Measurements from ENCODE around the gene ACADM. TPM values are rescaled to one million over a fixed set of nuclear protein-coding genes. Genes with fewer than 3 reads are reported as not detected.

ACADM gene
- total and polyA plus RNA-seq, 2 experiments from 2014 or later: 37.7 to 52.8 TPM

- Histone ChIP-seq H3K36me3 (ENCODE audit: insufficient read depth) (peaks cover 54% of the 10 kb centered on the region), H3F3A (replicated peaks; ENCODE audit: low read depth) (peaks cover 40% of the 10 kb centered on the region), H3K4me3 (no peak overlapping the region), H3K4me1 (ENCODE audit: insufficient read depth) (no peaks in the 10 kb centered on the region), H3K79me2 (replicated peaks; ENCODE audit: insufficient read depth) (peaks cover 23% of the 10 kb centered on the region), H3K9me2 (ENCODE audit: insufficient read depth) (no peaks in the 10 kb centered on the region), H3K27ac (ENCODE audit: low read depth) (peak overlapping the region; percentile 85), H2AFZ (no peak overlapping the region), H4K20me1 (replicated peaks; ENCODE audit: insufficient read depth) (peaks cover 39% of the 10 kb centered on the region), H3K27me3 (ENCODE audit: insufficient read depth) (no peaks in the 10 kb centered on the region), H3K4me2 (no peak overlapping the region)
- Mint-ChIP-seq H3K36me3 (ENCODE audit: low read depth) (peaks cover 83% of the 10 kb centered on the region), H3K27ac (no peak overlapping the region), H3K4me3 (no peak overlapping the region), H3K27me3 (ENCODE audit: insufficient read depth, low read depth, poor library complexity) (peaks cover 5% of the 10 kb centered on the region), H3K4me1 (peaks cover 7% of the 10 kb centered on the region; the same call in 2 of the 3 replicates), H3K9me3 (no peaks in the 10 kb centered on the region; the same call in 2 of the 3 replicates)
- ATAC-seq (peak; percentile 3; the same call in 2 of the 3 replicates), DNase-seq (ENCODE audit: low spot score) (no peak)
- no peak for TF ChIP-seq ZNF331 (CRISPR knock-in tag; IDR thresholded peaks at IDR 0.05; ENCODE audit: low read depth)
- TF ChIP-seq ZNF114 (CRISPR knock-in tag; IDR thresholded peaks at IDR 0.05): no peak
- TF ChIP-seq JUNB (IDR thresholded peaks at IDR 0.05; ENCODE audit: unreplicated experiment): no peak
- peak; percentile 20; the same call in 1 of the 2 replicates for TF ChIP-seq POLR2AphosphoS5 (IDR thresholded peaks at IDR 0.05; ENCODE audit: low read depth)
Measured at GRCh38 chr1:75795703-75796193, 71.2 kb downstream of the ACADM start.

GRCh38 chr1:75796376-75797272 is 72.1 kb downstream of the ACADM start, which contains the start of gene MSH4:
Gene MSH4 (plus strand): TSS chr1:75796882. CDS start chr1:75796986, 104 bp downstream.
- Mint-ChIP-seq H3K36me3 (ENCODE audit: low read depth) (peaks cover 75% of the 10 kb centered on the region), H3K4me3 (no peak within 1 kb of the TSS), H3K9me3 (no peaks in the 10 kb centered on the region; the same call in 2 of the 3 replicates), H3K4me1 (peaks cover 2% of the 10 kb centered on the region; the same call in 1 of the 3 replicates), H3K27ac (peak within 1 kb of the TSS; percentile 58; the same call in 1 of the 2 replicates), H3K27me3 (ENCODE audit: insufficient read depth, low read depth, poor library complexity) (peaks cover 5% of the 10 kb centered on the region)
- Histone ChIP-seq H3K4me3 (no peak within 1 kb of the TSS), H3K9me2 (ENCODE audit: insufficient read depth) (no peaks in the 10 kb centered on the region), H3K36me3 (ENCODE audit: insufficient read depth) (peaks cover 46% of the 10 kb centered on the region), H3K4me1 (ENCODE audit: insufficient read depth) (no peaks in the 10 kb centered on the region), H3K4me2 (no peak within 1 kb of the TSS), H4K20me1 (replicated peaks; ENCODE audit: insufficient read depth) (peaks cover 32% of the 10 kb centered on the region), H3K27ac (ENCODE audit: low read depth) (peak within 1 kb of the TSS; percentile 85), H3F3A (replicated peaks; ENCODE audit: low read depth) (peaks cover 35% of the 10 kb centered on the region), H3K27me3 (ENCODE audit: insufficient read depth) (no peaks in the 10 kb centered on the region), H3K79me2 (replicated peaks; ENCODE audit: insufficient read depth) (peaks cover 14% of the 10 kb centered on the region), H2AFZ (no peak within 1 kb of the TSS)
- peak; percentile 61 for ATAC-seq
- TF ChIP-seq ETS1 (IDR thresholded peaks at IDR 0.05) (no peak), CTCF (conservative IDR thresholded peaks at IDR 0.05; ENCODE audit: low read depth in 2 of 2) (no peak), NANOG (IDR thresholded peaks at IDR 0.05; ENCODE audit: borderline replicate concordance) (no peak), JUNB (IDR thresholded peaks at IDR 0.05; ENCODE audit: unreplicated experiment) (no peak), POLR2AphosphoS5 (IDR thresholded peaks at IDR 0.05; ENCODE audit: low read depth) (peak; percentile 33)
- peak; percentile 21 for DNase-seq (ENCODE audit: low spot score)
